H1 (cell line): ENCODE results near the gene CASZ1. TPM values are rescaled to one million over a fixed set of nuclear protein-coding genes. Genes with fewer than 3 reads are reported as not detected.

Source experiments
- CTCF ChIA-PET: fragments of 300-600 bp; sonication (Branson Sonifier 250); formaldehyde crosslinking; loops from one replicate; lab custom pipeline; 2021; ENCODE audit not compliant: partially characterized antibody; lab: Charles Lee
- POLR2A ChIA-PET: fragments of 300-600 bp; sonication (Branson Sonifier 250); formaldehyde crosslinking; loops from one replicate; lab custom pipeline; 2021; ENCODE audit warnings: inconsistent platforms; ENCODE audit not compliant: partially characterized antibody; lab: Charles Lee
- DNase-seq, 2 experiments: peaks; one replicate each; pipeline versions ENCODE4 v3.0.0 to v3.0.0-alpha.2; 2010 to 2022; ENCODE audit warnings: low spot score in 2 of 2, low read depth in 1 of 2, mixed read lengths in 1 of 2
- FAIRE-seq: peaks from 2 replicates; lab custom pipeline; 2011; peaks lifted over from hg19 to GRCh38; lab: Jason Lieb, UNC
- H2AFZ ChIP-seq: 2 replicates; pipeline ENCODE4 v1.8.1; 2012; ENCODE audit warnings: low read length, inconsistent platforms
- H2AK5ac ChIP-seq: 2 replicates; pipeline ENCODE4 v1.6.1; 2013; ENCODE audit warnings: low read depth, low read length
- H2BK120ac ChIP-seq: replicated peaks from 2 replicates; pipeline ENCODE3; 2013; ENCODE audit warnings: low read depth, low read length, inconsistent platforms
- H2BK12ac ChIP-seq: 2 replicates; pipeline ENCODE4 v1.6.1; 2013; ENCODE audit warnings: low read depth, low read length
- H2BK15ac ChIP-seq: 2 replicates; pipeline ENCODE4 v1.6.1; 2013; ENCODE audit warnings: low read length
- H2BK20ac ChIP-seq: 2 replicates; pipeline ENCODE4 v1.6.1; 2013; ENCODE audit warnings: low read length
- H2BK5ac ChIP-seq: 2 replicates; pipeline ENCODE4 v1.6.1; 2013; ENCODE audit warnings: low read depth, low read length
- H3K14ac ChIP-seq: 2 replicates; pipeline ENCODE4 v1.6.1; 2013; ENCODE audit warnings: inconsistent platforms; ENCODE audit not compliant: insufficient read length
- H3K18ac ChIP-seq: 2 replicates; pipeline ENCODE4 v1.6.1; 2013; ENCODE audit warnings: low read length; ENCODE audit errors: extremely low read depth
- H3K23ac ChIP-seq: 2 replicates; pipeline ENCODE4 v1.6.1; 2013; ENCODE audit warnings: inconsistent platforms; ENCODE audit not compliant: insufficient read length
- H3K23me2 ChIP-seq: 2 replicates; pipeline ENCODE4 v1.6.1; 2013; ENCODE audit warnings: low read depth, low read length
- H3K27ac ChIP-seq: 2 replicates; pipeline ENCODE4 v1.6.1; 2011; ENCODE audit warnings: low read depth, low read length, inconsistent platforms
- H3K27me3 ChIP-seq, 4 experiments: replicated peaks in 1 of 4; 1 replicate in 1 of 4; 2 replicates in 3 of 4; pipeline versions ENCODE4 v1.6.1 to v1.8.1; 2011 to 2013; ENCODE audit warnings: low read length in 3 of 4, mild to moderate bottlenecking in 3 of 4, inconsistent platforms in 2 of 4, mixed read lengths in 2 of 4, moderate library complexity in 1 of 4; ENCODE audit not compliant: control insufficient read depth in 3 of 4, insufficient read depth in 3 of 4; ENCODE audit errors: extremely low read depth in 1 of 4
- H3K36me3 ChIP-seq, 4 experiments: 2 replicates each; pipeline versions ENCODE4 v1.6.1 to v1.8.1; 2011 to 2013; ENCODE audit warnings: mild to moderate bottlenecking in 4 of 4, low read length in 3 of 4, moderate library complexity in 2 of 4, control low read depth in 1 of 4, inconsistent platforms in 1 of 4; ENCODE audit not compliant: insufficient read depth in 4 of 4, control insufficient read depth in 2 of 4
- H3K4ac ChIP-seq: replicated peaks from 2 replicates; pipeline ENCODE3; 2013; ENCODE audit warnings: low read length, low read depth, mixed read lengths, inconsistent platforms; ENCODE audit not compliant: insufficient read length
- H3K4me1 ChIP-seq, 4 experiments: replicated peaks in 1 of 4; 1 replicate in 1 of 4; 2 replicates in 3 of 4; pipeline versions ENCODE4 v1.6.1 to v1.8.1; 2011 to 2013; ENCODE audit warnings: low read length in 3 of 4, inconsistent platforms in 2 of 4, mixed read lengths in 1 of 4; ENCODE audit not compliant: insufficient read depth in 4 of 4, control insufficient read depth in 3 of 4
- H3K4me2 ChIP-seq, 2 experiments: 2 replicates each; pipeline versions ENCODE4 v1.6.1 to v1.8.1; 2011 to 2013; ENCODE audit warnings: low read depth in 2 of 2, low read length in 2 of 2, control low read depth in 1 of 2, inconsistent platforms in 1 of 2, mild to moderate bottlenecking in 1 of 2; ENCODE audit not compliant: insufficient read depth in 1 of 2
- H3K4me3 ChIP-seq, 4 experiments: fragments of 200-600, 300-600 bp in 1 of 4; sonication (generic), shearing (Covaris generic), sonication (Bioruptor Twin) in 1 of 4; 2 replicates each; pipeline versions ENCODE4 v1.5.1 to v1.8.1; 2011 to 2016; ENCODE audit warnings: low read length in 4 of 4, low read depth in 3 of 4, control low read depth in 2 of 4, inconsistent platforms in 2 of 4, mild to moderate bottlenecking in 2 of 4, mixed read lengths in 1 of 4, moderate library complexity in 1 of 4; ENCODE audit not compliant: insufficient read depth in 2 of 4; ENCODE audit errors: extremely low read depth in 1 of 4
- H3K56ac ChIP-seq: replicated peaks from 2 replicates; pipeline ENCODE3; 2013; ENCODE audit warnings: low read depth, mild to moderate bottlenecking, mixed read lengths, low read length, inconsistent platforms; ENCODE audit not compliant: insufficient read length
- H3K79me1 ChIP-seq: 2 replicates; pipeline ENCODE4 v1.6.1; 2013; ENCODE audit warnings: low read depth, low read length, control low read depth
- H3K79me2 ChIP-seq, 2 experiments: 2 replicates each; pipeline versions ENCODE4 v1.6.1 to v1.8.1; 2012 to 2013; ENCODE audit warnings: low read length in 2 of 2, mild to moderate bottlenecking in 2 of 2, inconsistent platforms in 1 of 2; ENCODE audit not compliant: insufficient read depth in 2 of 2, control insufficient read depth in 1 of 2
- H3K9ac ChIP-seq, 4 experiments: replicated peaks in 1 of 4; 1 replicate in 1 of 4; 2 replicates in 3 of 4; pipeline versions ENCODE4 v1.6.1 to v1.8.1; 2011 to 2013; ENCODE audit warnings: low read depth in 3 of 4, low read length in 3 of 4, control low read depth in 2 of 4, mild to moderate bottlenecking in 2 of 4, moderate library complexity in 2 of 4, inconsistent platforms in 1 of 4; ENCODE audit errors: extremely low read depth in 1 of 4
- H3K9me3 ChIP-seq, 2 experiments: 2 replicates each; pipeline versions ENCODE4 v1.6.1 to v1.8.1; 2012 to 2013; ENCODE audit warnings: mild to moderate bottlenecking in 2 of 2, moderate library complexity in 2 of 2, control low read depth in 1 of 2, inconsistent platforms in 1 of 2, low read depth in 1 of 2, low read length in 1 of 2, mixed read lengths in 1 of 2; ENCODE audit not compliant: insufficient read depth in 2 of 2
- H4K20me1 ChIP-seq, 2 experiments: replicated peaks in 1 of 2; 2 replicates each; pipeline versions ENCODE3 to v1.8.1; 2011 to 2013; ENCODE audit warnings: inconsistent platforms in 2 of 2, low read length in 2 of 2, mild to moderate bottlenecking in 1 of 2; ENCODE audit not compliant: insufficient read depth in 2 of 2, control insufficient read depth in 1 of 2
- H4K5ac ChIP-seq: 2 replicates; pipeline ENCODE4 v1.6.1; 2013; ENCODE audit warnings: low read length, low read depth, mixed read lengths, inconsistent platforms; ENCODE audit not compliant: insufficient read length
- H4K8ac ChIP-seq: 2 replicates; pipeline ENCODE4 v1.8.0; 2013; ENCODE audit warnings: mild to moderate bottlenecking, moderate library complexity, low read length, inconsistent platforms; ENCODE audit not compliant: insufficient read depth; ENCODE audit errors: extremely low read depth
- H4K91ac ChIP-seq: replicated peaks from 2 replicates; pipeline ENCODE3; 2013; ENCODE audit warnings: low read length, mixed read lengths, inconsistent platforms; ENCODE audit not compliant: insufficient read length
- BACH1 ChIP-seq: IDR thresholded peaks from 2 replicates; pipeline ENCODE4 v1.6.1; 2012; ENCODE audit warnings: low read length, improper control_type of control experiment
- BCL11A ChIP-seq, 2 experiments: IDR thresholded peaks; one replicate each; pipeline ENCODE4 v1.6.1; 2011; ENCODE audit warnings: low read depth in 2 of 2, low read length in 2 of 2, mild to moderate bottlenecking in 2 of 2
- BRCA1 ChIP-seq: IDR thresholded peaks from 2 replicates; pipeline ENCODE4 v1.6.1; 2012; ENCODE audit warnings: low read depth, low read length, improper control_type of control experiment
- EGR1 ChIP-seq: IDR thresholded peaks from 2 replicates; pipeline ENCODE4 v1.6.1; 2011; ENCODE audit warnings: low read depth, low read length, borderline replicate concordance
- MAFK ChIP-seq: IDR thresholded peaks from 2 replicates; pipeline ENCODE4 v1.6.1; 2012; ENCODE audit warnings: low read depth, mild to moderate bottlenecking, improper control_type of control experiment, low read length
- SAP30 ChIP-seq: fragments of 300-600 bp; sonication (generic); IDR thresholded peaks from 2 replicates; pipeline ENCODE4 v1.7.1; 2012; ENCODE audit warnings: low read length, moderate library complexity, mild to moderate bottlenecking, inconsistent platforms; ENCODE audit not compliant: insufficient read depth, insufficient replicate concordance
- SIN3A ChIP-seq, 2 experiments: IDR thresholded peaks in 1 of 2; conservative IDR thresholded peaks in 1 of 2; 2 replicates each; pipeline ENCODE4 v1.6.1; 2011 to 2012; ENCODE audit warnings: low read length in 2 of 2, improper control_type of control experiment in 1 of 2, low read depth in 1 of 2, mild to moderate bottlenecking in 1 of 2
- SRF ChIP-seq: IDR thresholded peaks from 2 replicates; pipeline ENCODE4 v1.6.1; 2011; ENCODE audit warnings: mild to moderate bottlenecking, low read depth, low read length, moderate library complexity
- TBP ChIP-seq: IDR thresholded peaks from 2 replicates; pipeline ENCODE4 v1.6.1; 2011; ENCODE audit warnings: low read depth, low read length, improper control_type of control experiment
- WGBS, 2 experiments: shearing (Covaris generic) in 1 of 2; methylation state at CpG; one replicate each; pipeline versions ENCODE4 v1.1.6 to v1.1.7; 2013 to 2015; ENCODE audit warnings: low lambda C conversion rate in 2 of 2, mixed read lengths in 2 of 2, inconsistent platforms in 1 of 2, low coverage in 1 of 2, missing lambda C conversion rate in 1 of 2; ENCODE audit not compliant: insufficient replicate concordance in 2 of 2, insufficient coverage in 1 of 2, insufficient read length in 1 of 2; ENCODE audit errors: extremely low coverage in 1 of 2, missing lambda C conversion rate in 1 of 2; 5-methylcytosine and 5-hydroxymethylcytosine counted together
- polyA plus RNA-seq, 7 experiments: library from polyadenylated mRNA; depleted of rRNA in 3 of 7; stranded (reverse) in 5 of 7; unstranded in 2 of 7; fragments of >200 nt in 5 of 7; fragments of 200-250 nt in 2 of 7; gene quantifications; 1 replicate in 5 of 7; 2 replicates in 1 of 7; 4 replicates in 1 of 7; pipeline versions ENCODE4 v1.2.1 to v1.2.3, GENCODE V29; 2011 to 2013; ENCODE audit warnings: missing spikeins in 2 of 7, mixed read lengths in 2 of 7
- total RNA-seq: library from RNA; stranded (reverse); fragmentation: NEBNext Ultra II Directional; extraction: Animal tissue kit (Norgen Biotek cat#: 25700); gene quantifications from 2 replicates; pipeline ENCODE4 v1.2.1, GENCODE V29; 2021
- TF ChIP-seq, protein P1 (sequence below): IDR thresholded peaks from 2 replicates; pipeline ENCODE4 v1.6.1; 2012; ENCODE audit warnings: inconsistent platforms

Gene CASZ1
- total and polyA plus RNA-seq, 2 of the 8 experiments (the other 6 are each of a cell fraction or from before 2014, with no cell fraction given), result 4.4 to 7.7 TPM

DNA sequence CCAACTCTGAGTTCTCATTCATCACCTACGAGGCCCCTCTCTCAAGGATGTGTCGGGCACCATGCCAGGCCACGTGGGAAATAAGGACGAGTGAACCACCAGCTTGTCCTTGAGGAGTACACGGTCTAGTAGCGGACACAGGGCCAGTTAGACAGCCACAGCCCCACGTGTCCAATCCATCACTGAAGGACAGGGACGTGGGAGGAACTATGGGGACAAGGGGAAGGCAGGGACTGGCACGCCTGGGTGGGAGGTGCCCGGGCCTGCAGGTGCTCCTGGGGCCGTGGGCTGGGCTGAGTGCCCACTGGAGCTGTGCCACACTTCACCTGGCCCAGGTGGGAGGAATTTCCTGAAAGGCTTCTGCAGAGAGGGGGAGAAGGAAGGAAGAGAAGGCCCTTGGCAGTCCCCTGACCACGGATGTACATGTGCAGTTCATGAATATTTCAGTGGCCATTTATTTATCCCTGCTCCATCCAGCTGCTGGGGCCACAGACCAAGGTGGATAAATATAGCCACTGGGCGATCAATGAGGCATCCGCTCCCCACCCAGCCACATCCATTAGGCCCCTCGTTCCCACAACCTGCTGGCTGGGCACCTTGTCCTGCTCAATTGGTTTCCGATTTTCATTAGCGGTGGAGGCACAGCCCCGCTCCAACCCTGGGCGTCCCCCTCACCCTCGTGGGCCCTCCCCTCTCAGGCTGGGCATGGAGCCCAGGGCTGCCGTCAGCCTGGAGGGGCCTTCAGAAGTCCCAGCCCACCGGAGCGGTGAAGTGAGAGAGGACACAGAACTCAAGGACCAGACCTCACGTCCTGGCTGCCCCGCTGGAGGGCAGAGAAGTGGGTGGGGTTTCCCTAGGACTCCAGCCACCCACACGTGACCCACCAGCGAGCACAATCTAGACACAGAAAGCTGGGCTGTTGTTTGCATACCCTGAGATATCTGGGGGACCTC is 59.5 kb downstream of the CASZ1 start:
- H3K23ac ChIP-seq, result no peak overlapping the region
- H3K18ac ChIP-seq, result peak overlapping the region; percentile 60
- peaks cover 5 to 31% (median 20%) of the 10 kb centered on the region in 4 experiments for H3K4me1 ChIP-seq
- H3K79me1 ChIP-seq, result no peaks in the 10 kb centered on the region; the same call in none of the 2 replicates
- H2BK120ac ChIP-seq, result no peak overlapping the region
- H4K91ac ChIP-seq, result peak overlapping the region; percentile 66
- ChIA-PET POLR2A (no interaction called here), CTCF (interaction anchor here (0.9 to 2.6 kb wide), 5 partner anchors 10 to 53 kb away, joined by 3 to 10 read pairs (median 4); no protein-coding TSS in a partner anchor)
- no peak overlapping the region for H2AFZ ChIP-seq
- no peaks in the 10 kb centered on the region for H3K27me3 ChIP-seq
- peak overlapping the region; percentile 27; the same call in 1 of the 2 replicates for H2BK12ac ChIP-seq
- no peak overlapping the region for H4K5ac ChIP-seq
- peak overlapping the region; percentile 49; the same call in 1 of the 2 replicates for H2BK5ac ChIP-seq
- no peak overlapping the region for H3K4ac ChIP-seq
- H3K79me2 ChIP-seq, result no peaks in the 10 kb centered on the region
- DNase-seq, result no peak
- H3K4me2 ChIP-seq, result no peak overlapping the region
- 89% methylated on average over 27 of the region's 27 CpGs; no CpG with 5 or more reads in 1 of the 2 experiments for WGBS, 2 experiments
- peak overlapping the region; percentile 86; the same call in 1 of the 2 replicates for H2AK5ac ChIP-seq
- H4K8ac ChIP-seq, result peak overlapping the region; percentile 53
- H2BK20ac ChIP-seq, result no peak overlapping the region
- no peaks in the 10 kb centered on the region for H4K20me1 ChIP-seq
- no peak overlapping the region for H3K9ac ChIP-seq
- no peak overlapping the region for H3K27ac ChIP-seq
- no peak overlapping the region for H3K14ac ChIP-seq
- no peak overlapping the region for H3K4me3 ChIP-seq
- H3K9me3 ChIP-seq, result no peaks in the 10 kb centered on the region
- H3K56ac ChIP-seq, result no peak overlapping the region
- H3K23me2 ChIP-seq, result no peaks in the 10 kb centered on the region
- H2BK15ac ChIP-seq, result 0 out of 2 replicates have a peak overlapping the region, but pooled peaks have one; percentile 16
- FAIRE-seq, result no peak
- H3K36me3 ChIP-seq, result no peaks in the 10 kb centered on the region
- TF ChIP-seq SRF (no peak), SIN3A (conservative IDR thresholded peaks at IDR 0.05 in 1 of 2, IDR thresholded peaks at IDR 0.05 in 1 of 2; ENCODE audit: low read depth in 1 of 2, low read length in 2 of 2) (no peak), TBP (no peak), BRCA1 (no peak), SAP30 (no peak), MAFK (no peak), EGR1 (no peak), BACH1 (no peak), BCL11A (IDR thresholded peaks at IDR 0.05; ENCODE audit: low read depth in 2 of 2, low read length in 2 of 2) (no peak)
- TF ChIP-seq, protein P1, sequence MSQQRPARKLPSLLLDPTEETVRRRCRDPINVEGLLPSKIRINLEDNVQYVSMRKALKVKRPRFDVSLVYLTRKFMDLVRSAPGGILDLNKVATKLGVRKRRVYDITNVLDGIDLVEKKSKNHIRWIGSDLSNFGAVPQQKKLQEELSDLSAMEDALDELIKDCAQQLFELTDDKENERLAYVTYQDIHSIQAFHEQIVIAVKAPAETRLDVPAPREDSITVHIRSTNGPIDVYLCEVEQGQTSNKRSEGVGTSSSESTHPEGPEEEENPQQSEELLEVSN, result no peak
